HG03432 (cell line): Measurements from ENCODE around the gene FANCD2.
"Not testable (repeated sequence)": the region's sequence is repeated elsewhere in the genome, so short reads cannot be mapped to it uniquely, and the experiment has no call there.

Source experiments
- ATAC-seq: cut with Tn5 transposase; IDR thresholded peaks from one replicate; pipeline ENCODE4 v1.9.1; 2021; ENCODE audit warnings: mild to moderate bottlenecking, moderate library complexity; ENCODE audit not compliant: unreplicated experiment

The FANCD2 gene

GRCh38 chr3:10099041-10099440 lies 72.8 kb downstream of the FANCD2 start:
- ATAC-seq = no peak

DNA sequence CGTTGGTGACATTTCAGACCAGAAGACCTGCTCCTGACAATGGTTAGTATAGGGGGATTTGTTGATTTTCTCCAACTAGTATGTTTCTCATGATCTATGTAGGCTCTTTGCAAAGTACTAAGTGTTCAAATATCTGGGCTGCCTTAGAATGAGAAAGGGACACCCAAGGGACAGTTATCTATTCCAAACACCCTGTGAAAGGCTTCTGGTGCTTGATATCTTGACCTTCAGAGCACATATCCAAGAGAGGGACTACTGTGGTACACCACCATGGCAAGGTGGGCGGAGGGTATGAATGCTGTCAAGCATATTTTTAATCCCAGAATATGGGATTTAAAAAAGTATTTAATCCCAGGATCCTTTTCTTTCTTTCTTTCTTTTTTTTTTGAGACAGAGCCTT lies 80.7 kb downstream of the FANCD2 start:
- no peak for ATAC-seq

DNA sequence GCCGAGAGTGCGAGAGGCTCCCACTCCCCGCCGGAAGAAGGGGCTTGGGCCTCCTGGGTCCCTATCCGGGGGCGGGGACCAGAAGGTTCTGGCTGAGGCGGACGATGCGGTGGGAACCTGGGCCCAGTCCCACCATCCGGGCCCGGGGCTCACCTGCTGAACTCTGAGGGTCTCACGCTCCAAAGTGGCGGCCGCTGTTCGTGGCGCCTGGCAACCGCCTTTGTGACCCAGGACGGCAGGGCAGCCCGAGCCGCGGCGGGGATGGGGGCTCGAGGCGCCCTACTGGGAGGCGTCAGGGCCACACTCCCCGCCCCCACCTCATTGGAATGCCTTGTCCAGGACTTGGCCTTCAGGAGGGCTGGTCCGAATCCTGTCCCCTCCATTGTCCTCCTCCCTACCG lies 81.9 kb downstream of the FANCD2 start, which contains the start of gene FANCD2OS:
FANCD2OS (minus strand) TSS at position 165 of the 400 bp plus-strand sequence. CDS start 3,481 bp downstream, outside the sequence.
- no peak for ATAC-seq

DNA sequence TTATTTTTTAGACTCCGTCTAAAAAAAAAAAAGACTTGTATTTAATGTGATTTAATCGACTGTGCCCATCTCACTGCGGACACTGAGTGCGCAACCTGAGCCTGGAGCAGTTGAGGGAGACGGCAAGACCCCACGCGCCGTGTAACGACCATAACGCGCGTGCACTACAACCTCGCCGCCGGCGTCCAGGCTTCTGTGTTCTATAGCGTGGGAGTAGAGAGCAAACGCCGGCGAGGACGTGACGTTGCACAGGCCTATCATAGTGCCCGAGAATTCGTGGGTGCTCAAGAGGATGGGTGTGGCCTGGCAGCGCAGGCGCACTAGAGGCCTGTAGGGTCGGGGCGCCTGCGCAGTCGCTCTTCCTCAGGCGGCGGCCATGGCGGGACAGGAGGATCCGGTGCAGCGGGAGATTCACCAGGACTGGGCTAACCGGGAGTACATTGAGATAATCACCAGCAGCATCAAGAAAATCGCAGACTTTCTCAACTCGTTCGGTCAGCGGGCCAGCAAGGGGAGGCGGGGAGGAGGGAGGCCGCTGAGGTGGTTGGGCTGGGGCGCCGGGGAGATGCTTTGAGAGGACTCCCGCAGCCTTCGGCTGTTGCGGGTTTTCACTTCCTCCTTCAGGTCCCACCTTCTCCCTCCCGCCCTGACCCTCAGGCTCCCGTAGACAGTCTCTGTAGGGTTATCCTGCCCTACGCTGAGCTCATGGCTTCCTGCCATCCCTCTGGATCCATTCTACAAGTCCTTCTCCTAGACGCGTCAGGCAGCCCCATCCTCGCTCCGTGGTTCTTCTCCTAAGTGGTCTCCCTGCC lies 89.3 kb downstream of the FANCD2 start, which contains the start of gene BRK1:
BRK1 (plus strand) TSS at position 350 of the 812 bp plus-strand sequence; CDS start at position 377, 27 bp downstream.
- ATAC-seq = peak; percentile 95

DNA sequence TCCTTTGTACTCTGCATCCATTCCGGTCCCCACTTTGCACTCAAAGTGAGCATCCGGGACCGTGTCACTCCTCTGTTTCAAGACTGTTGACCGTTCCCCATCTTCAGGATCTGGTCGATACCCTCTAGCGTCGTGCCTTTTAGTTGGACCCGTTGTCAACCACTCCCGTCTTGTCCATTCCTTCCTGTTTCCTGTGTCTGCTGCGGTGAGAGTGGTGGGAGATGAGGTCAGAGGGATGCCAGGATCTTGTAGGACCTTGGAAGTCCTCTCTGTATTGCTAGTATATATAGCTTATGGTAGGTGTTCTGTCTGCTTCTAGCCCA lies 89.9 kb downstream of the FANCD2 start:
- ATAC-seq = no peak

DNA sequence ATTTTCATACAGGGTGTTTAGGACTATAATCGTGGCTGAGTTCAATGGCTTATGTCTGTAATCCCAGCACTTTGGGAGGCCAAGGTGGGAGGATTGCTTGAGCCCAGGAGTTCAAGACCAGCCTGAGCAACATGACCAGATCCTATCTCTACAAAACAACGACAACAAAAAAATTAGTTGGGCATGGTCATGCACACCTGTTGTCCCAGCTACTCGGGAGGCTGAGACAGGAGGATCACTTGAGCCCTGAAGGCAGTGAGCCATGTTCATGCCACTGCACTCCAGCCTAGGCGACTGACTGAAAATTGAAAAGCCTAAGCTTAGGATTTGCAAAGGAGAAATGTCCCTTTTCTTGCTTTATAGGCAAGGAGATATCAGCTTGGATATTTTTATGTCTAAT lies 90.7 kb downstream of the FANCD2 start:
- ATAC-seq = no peak

DNA sequence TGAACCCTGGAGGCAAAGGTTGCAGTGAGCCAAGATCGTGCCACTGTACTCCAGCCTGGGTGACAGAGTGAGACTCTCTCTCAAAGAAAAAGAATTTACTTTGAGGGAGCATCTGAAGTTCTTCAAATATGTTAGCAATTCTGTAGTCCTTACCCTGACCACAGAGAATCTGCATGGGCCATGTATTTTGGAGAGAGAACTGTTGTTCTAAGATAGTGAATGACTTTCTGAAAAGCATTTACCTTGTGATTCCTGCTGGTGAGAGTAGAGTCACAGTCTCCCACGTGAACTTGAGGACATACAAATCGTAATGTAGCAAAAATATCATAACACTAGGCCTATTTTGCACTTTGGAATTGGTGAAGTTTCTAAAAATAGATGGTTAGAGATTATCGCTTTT lies 93.1 kb downstream of the FANCD2 start:
- ATAC-seq = no peak

DNA sequence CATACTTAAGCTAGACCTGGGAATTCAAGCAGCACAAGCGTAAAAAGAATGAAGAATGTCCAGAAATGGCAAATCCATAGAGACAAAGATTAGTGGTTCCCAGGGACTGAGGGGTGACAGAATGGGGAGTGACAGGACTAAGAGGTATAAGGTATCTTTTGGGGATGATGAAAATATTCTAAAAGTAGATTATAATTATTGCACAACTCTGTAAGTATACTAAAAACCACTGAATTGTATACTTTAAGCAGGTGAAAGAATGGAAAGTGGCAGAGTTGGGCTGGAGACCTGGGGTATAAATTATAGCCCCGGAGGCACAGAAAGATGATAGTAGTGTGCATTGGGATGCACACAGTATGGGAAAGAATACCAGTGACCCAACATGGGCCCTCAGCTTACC lies 94.8 kb downstream of the FANCD2 start:
- no peak for ATAC-seq

- ATAC-seq = no peak
These were observed 96.5 kb downstream of the FANCD2 start for GRCh38 chr3:10122724-10123123.

GRCh38 chr3:10135872-10136271 lies 109.6 kb downstream of the FANCD2 start:
- ATAC-seq = not testable (repeated sequence)

DNA sequence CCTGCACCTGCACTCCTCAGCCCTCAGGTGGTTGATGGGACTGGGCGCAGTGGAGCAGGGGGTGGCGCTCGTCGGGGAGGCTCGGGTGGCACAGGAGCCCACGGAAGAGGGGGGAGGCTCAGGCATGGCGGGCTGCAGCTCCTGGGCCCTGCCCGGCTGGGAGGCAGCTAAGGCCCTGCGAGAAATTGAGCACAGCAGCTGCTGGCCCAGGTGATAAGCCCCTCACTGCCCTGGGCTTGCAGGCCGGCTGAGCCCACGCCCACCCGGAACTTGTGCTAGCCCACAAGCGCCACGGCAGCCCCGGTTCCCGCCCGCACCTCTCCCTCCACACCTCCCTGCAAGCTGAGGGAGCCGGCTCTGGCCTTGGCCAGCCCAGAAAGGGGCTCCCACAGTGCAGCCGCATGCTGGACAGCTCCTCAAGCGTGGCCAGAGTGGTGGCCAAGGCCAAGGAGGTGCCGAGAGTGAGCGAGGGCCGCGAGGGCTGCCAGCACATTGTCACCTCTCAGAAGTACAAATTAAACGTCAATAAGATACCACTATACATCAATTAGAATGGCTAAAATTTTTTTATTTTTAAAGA lies 110.3 kb downstream of the FANCD2 start:
- ATAC-seq = no peak

DNA sequence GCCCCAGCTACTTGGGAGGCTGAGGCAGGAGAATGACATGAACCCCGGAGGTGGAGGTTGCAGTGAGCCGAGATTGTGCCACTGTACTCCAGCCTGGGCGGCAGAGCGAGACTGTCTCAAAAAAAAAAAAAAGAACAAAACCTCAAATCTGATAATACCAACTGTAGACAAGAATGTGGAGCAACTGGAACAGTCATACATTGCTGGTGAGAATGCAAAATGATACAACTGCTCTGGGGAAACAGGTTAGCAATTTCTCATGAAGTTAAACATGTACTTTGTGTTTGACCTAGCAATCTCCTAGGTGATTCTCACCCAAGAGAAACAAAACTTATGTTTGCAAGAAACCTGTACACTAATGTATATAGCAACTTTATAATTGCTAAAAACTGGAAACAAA lies 110.9 kb downstream of the FANCD2 start:
- ATAC-seq = no peak

DNA sequence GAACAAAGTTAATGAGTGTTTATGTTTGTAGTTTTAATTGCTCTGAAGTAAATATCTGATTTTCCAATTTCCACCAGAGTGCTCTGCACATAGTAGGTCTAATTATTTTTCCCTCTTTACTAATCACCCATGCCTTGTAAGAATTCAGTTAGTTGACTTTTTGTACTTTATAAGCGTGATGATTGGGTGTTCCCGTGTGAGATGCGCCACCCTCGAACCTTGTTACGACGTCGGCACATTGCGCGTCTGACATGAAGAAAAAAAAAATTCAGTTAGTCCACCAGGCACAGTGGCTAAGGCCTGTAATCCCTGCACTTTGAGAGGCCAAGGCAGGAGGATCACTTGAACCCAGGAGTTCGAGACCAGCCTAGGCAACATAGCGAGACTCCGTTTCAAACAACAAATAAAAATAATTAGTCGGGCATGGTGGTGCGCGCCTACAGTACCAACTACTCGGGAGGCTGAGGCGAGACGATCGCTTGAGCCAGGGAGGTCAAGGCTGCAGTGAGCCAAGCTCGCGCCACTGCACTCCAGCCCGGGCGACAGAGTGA lies 114.8 kb downstream of the FANCD2 start:
- no peak for ATAC-seq

DNA sequence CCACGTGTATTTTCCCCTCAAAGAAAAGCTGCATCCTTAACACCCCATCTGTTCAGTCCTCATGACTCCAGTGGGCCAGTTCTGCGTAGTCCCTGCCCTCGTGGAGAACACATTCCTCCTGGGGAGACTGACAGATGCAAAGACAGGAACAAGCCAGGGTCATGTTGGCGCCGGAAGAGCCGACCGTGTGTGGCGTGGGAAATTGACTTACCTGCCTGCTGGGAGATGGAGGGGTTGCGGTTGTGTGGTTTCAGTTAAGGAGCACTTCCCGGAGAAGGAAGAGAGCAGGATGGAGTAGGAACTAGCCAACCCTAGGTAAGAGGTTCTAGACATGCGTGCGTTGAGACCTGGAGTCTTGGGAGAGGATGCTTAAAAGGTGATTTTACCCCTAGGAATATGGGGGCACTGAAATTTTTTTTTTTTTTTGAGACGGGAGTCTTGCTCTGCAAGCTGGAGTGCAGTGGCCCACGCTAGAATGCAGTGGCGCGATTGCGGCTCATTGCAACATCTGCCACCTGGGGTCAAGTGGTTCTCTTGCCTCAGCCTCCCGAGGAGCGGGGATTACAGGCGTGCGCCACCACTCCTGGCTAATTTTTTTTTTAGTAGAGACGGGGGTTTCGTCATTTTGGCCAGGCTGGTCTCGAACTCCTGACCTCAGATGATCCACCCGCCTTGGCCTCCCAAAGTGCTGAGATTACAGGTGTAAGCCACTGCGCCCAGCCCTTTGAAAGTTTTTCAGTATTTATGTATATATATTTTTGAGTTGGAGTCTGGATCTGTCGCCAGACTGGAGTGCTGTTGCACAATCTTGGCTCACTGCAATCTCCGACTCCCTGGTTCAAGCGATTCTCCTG lies 116.7 kb downstream of the FANCD2 start:
- no peak for ATAC-seq

- ATAC-seq = no peak
These were observed 119.4 kb downstream of the FANCD2 start for GRCh38 chr3:10145685-10146084.

- ATAC-seq = no peak
These were observed 123.0 kb downstream of the FANCD2 start for GRCh38 chr3:10149226-10149625.

GRCh38 chr3:10150987-10151386 lies 124.8 kb downstream of the FANCD2 start:
- no peak for ATAC-seq
